ENCODE data around the gene TCOF1.

The TCOF1 gene

DNA sequence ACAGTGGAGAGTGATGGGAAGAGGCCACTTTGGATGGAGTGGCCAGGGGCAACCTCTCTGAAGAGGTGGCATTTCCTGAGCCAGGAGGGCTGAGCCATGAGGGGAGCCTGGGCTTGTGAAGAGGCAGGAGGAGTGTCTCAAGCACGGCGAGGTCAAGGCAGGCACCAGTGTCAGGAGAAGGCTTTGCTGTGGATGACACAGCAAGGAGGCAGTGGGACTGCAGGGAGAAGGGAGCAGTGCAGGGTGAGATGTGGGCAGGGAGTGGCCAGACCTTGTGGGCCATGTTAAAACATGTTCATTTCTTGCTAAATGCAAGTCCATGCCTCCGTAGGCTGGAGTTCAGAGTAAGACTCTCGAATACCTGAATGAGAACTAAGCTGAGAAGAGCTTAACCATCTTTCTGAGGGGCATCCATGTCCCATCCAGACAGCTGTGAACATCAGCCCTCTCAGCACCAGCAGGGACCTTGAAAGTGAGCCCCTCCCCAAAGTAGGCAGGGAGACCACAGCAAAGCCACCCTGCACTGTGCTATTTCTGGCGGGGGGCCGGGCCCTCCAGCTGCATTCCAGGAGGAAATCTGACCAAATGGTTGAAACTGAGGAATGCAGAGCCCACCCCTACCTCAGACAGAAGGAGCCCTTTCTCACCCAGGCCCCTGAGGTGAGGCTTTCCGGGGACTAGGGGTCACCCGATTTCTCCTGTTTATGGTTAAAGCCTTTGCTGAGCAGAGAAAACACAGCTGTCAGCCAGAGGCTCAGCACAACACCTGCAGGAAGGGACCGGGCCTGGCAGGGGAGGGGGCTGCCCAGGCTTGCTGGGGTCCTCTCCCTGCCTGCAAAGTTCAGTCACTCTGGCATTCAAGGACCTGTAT, 38.6 kb upstream of the TCOF1 start:
- Histone ChIP-seq H3K27me3 (ENCODE audit: insufficient read depth, insufficient read length) (no peaks in the 10 kb centered on the region), H3K9me3 (ENCODE audit: insufficient read depth, low read length) (no peaks in the 10 kb centered on the region), H3K36me3 (ENCODE audit: insufficient read depth, insufficient read length, low read length) (no peaks in the 10 kb centered on the region), H3K4me1 (ENCODE audit: insufficient read depth, insufficient read length) (peaks cover 12% of the 10 kb centered on the region), H3K4me3 (ENCODE audit: insufficient read length, low read depth) (no peak overlapping the region), H3K9ac (ENCODE audit: insufficient read length, low read depth) (no peak overlapping the region)
- no peak for DNase-seq (ENCODE audit: low read depth, low spot score)
- TF ChIP-seq SUZ12 (IDR thresholded peaks at IDR 0.05; ENCODE audit: extremely low read depth, insufficient read depth, insufficient read length) = no peak
- no peak for TF ChIP-seq ZNF274 (IDR thresholded peaks at IDR 0.05; ENCODE audit: low read depth, low read length)
- TF ChIP-seq YY1 (IDR thresholded peaks at IDR 0.05; ENCODE audit: insufficient read depth, insufficient read length) = no peak

DNA sequence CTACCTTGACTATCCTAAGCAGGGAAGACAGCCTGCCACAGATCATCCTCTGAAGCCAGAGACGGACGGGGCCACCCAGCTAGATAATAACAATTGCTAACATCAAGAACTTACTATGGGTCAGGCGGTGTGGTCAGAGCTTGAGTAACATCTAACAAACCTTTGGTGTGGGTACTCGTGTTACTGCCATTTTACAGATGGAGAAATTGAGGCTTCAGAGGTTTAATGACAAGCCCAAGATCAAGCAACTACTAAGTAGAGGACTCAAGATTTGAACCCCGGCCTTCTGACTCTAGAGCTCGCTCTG, 38.1 kb upstream of the TCOF1 start:
- TF ChIP-seq YY1 (IDR thresholded peaks at IDR 0.05; ENCODE audit: insufficient read depth, insufficient read length) = no peak
- no peak for TF ChIP-seq SUZ12 (IDR thresholded peaks at IDR 0.05; ENCODE audit: extremely low read depth, insufficient read depth, insufficient read length)
- no peak for TF ChIP-seq ZNF274 (IDR thresholded peaks at IDR 0.05; ENCODE audit: low read depth, low read length)
- H3K4me1 ChIP-seq (ENCODE audit: insufficient read depth, insufficient read length) = peaks cover 12% of the 10 kb centered on the region
- DNase-seq (ENCODE audit: low read depth, low spot score) = no peak
- H3K36me3 ChIP-seq (ENCODE audit: insufficient read depth, insufficient read length, low read length) = no peaks in the 10 kb centered on the region
- H3K4me3 ChIP-seq (ENCODE audit: insufficient read length, low read depth) = no peak overlapping the region
- no peaks in the 10 kb centered on the region for H3K9me3 ChIP-seq (ENCODE audit: insufficient read depth, low read length)
- no peak overlapping the region for H3K9ac ChIP-seq (ENCODE audit: insufficient read length, low read depth)
- no peaks in the 10 kb centered on the region for H3K27me3 ChIP-seq (ENCODE audit: insufficient read depth, insufficient read length)

DNA sequence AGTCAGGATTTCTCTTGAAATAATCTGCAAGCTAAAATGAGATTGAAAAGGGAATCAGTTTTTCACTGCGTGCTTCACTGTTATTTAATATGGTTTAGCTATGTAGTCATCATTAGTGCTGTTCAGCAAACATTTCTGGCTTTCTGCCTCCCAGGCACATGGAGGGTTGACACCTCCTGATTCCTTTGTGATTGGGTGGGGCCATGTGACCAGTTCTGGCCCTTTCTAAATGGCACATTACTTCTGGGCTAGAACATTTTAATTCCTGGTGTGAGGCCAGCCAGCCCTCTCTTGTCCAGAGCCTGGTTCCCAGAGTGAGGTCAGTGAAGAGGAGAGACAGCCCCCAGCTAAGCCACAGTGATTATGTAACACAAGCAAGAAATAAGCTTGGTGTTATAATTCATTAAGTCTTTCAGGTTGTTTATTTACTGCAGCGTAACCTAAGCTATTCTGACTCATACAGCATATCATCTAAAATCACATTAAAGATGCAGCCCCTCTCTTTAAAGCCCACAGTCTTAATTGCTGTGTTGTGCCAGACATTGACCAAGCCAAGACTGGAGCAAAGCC, 37.4 kb upstream of the TCOF1 start:
- Histone ChIP-seq H3K36me3 (ENCODE audit: insufficient read depth, insufficient read length, low read length) (no peaks in the 10 kb centered on the region), H3K27me3 (ENCODE audit: insufficient read depth, insufficient read length) (no peaks in the 10 kb centered on the region), H3K4me3 (ENCODE audit: insufficient read length, low read depth) (no peak overlapping the region), H3K4me1 (ENCODE audit: insufficient read depth, insufficient read length) (peaks cover 12% of the 10 kb centered on the region), H3K9me3 (ENCODE audit: insufficient read depth, low read length) (no peaks in the 10 kb centered on the region), H3K9ac (ENCODE audit: insufficient read length, low read depth) (no peak overlapping the region)
- no peak for TF ChIP-seq SUZ12 (IDR thresholded peaks at IDR 0.05; ENCODE audit: extremely low read depth, insufficient read depth, insufficient read length)
- no peak for TF ChIP-seq ZNF274 (IDR thresholded peaks at IDR 0.05; ENCODE audit: low read depth, low read length)
- no peak for TF ChIP-seq YY1 (IDR thresholded peaks at IDR 0.05; ENCODE audit: insufficient read depth, insufficient read length)
- DNase-seq (ENCODE audit: low read depth, low spot score) = no peak

DNA sequence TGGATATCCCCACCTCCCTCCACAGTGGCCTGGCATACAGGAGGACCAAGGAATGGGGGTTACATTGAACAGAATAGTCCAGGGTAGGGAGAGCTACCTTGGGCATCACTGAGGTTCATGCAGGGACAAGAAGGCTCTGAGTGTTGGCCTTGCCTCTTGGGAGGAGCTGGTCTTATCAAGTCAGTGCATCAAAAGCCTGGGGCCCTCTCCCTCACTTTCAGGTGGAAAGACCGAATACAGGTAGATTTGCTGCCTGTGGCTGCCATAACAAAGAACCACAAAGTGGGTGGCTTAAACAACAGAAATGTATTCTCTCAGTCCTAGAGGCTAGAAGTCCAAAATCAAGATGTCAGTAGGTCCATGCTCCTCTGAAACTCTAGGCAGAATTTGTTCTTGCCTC, 36.3 kb upstream of the TCOF1 start:
- no peak for TF ChIP-seq SUZ12 (IDR thresholded peaks at IDR 0.05; ENCODE audit: extremely low read depth, insufficient read depth, insufficient read length)
- TF ChIP-seq YY1 (IDR thresholded peaks at IDR 0.05; ENCODE audit: insufficient read depth, insufficient read length) = no peak
- Histone ChIP-seq H3K27me3 (ENCODE audit: insufficient read depth, insufficient read length) (no peaks in the 10 kb centered on the region), H3K4me1 (ENCODE audit: insufficient read depth, insufficient read length) (peaks cover 12% of the 10 kb centered on the region), H3K9me3 (ENCODE audit: insufficient read depth, low read length) (no peaks in the 10 kb centered on the region), H3K9ac (ENCODE audit: insufficient read length, low read depth) (no peak overlapping the region), H3K4me3 (ENCODE audit: insufficient read length, low read depth) (no peak overlapping the region), H3K36me3 (ENCODE audit: insufficient read depth, insufficient read length, low read length) (no peaks in the 10 kb centered on the region)
- no peak for DNase-seq (ENCODE audit: low read depth, low spot score)

DNA sequence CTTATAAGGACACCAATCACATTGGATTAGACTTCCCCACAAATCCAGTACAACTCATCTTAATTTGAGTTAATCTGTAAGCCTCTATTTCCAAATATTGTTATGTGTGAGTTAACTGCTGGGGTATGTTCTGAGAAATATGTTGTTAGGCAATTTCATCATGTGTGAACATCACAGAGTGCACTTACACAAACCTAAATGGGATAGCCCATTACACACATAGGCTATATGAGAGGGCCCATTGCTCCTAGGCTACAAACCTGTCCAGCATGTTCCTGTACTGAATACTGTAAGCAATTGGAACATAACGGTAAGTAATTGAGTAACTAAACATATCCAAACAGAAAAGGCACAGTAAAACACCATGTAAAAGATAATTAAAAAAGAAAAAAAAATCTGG, 35.7 kb upstream of the TCOF1 start:
- no peak for TF ChIP-seq SUZ12 (IDR thresholded peaks at IDR 0.05; ENCODE audit: extremely low read depth, insufficient read depth, insufficient read length)
- TF ChIP-seq ZNF274 (IDR thresholded peaks at IDR 0.05; ENCODE audit: low read depth, low read length) = no peak
- TF ChIP-seq YY1 (IDR thresholded peaks at IDR 0.05; ENCODE audit: insufficient read depth, insufficient read length) = no peak
- Histone ChIP-seq H3K9ac (ENCODE audit: insufficient read length, low read depth) (no peak overlapping the region), H3K36me3 (ENCODE audit: insufficient read depth, insufficient read length, low read length) (no peaks in the 10 kb centered on the region), H3K4me3 (ENCODE audit: insufficient read length, low read depth) (no peak overlapping the region), H3K27me3 (ENCODE audit: insufficient read depth, insufficient read length) (no peaks in the 10 kb centered on the region), H3K9me3 (ENCODE audit: insufficient read depth, low read length) (no peaks in the 10 kb centered on the region), H3K4me1 (ENCODE audit: insufficient read depth, insufficient read length) (peaks cover 15% of the 10 kb centered on the region)
- DNase-seq (ENCODE audit: low read depth, low spot score) = no peak

DNA sequence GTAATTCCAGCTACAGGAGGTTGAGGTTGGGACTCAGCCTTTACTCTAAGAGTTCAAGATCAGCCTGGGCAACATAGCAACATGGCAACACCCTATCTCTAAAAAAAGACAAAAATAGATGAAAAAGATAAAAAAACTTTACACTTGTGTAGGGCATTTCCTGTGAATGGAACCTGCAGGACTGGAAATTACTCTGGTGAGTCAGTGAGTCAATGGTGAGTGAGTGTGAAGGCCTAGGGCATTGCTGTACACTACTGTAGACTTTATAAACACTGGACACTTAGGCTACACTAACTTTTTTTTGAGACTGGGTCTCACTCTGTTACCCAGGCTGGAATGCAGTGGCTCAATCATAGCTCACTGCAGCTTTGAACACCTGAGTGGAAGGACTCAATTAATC, 35.3 kb upstream of the TCOF1 start:
- DNase-seq (ENCODE audit: low read depth, low spot score) = no peak
- TF ChIP-seq YY1 (IDR thresholded peaks at IDR 0.05; ENCODE audit: insufficient read depth, insufficient read length) (no peak), SUZ12 (IDR thresholded peaks at IDR 0.05; ENCODE audit: extremely low read depth, insufficient read depth, insufficient read length) (no peak)
- Histone ChIP-seq H3K4me1 (ENCODE audit: insufficient read depth, insufficient read length) (peaks cover 16% of the 10 kb centered on the region), H3K9me3 (ENCODE audit: insufficient read depth, low read length) (no peaks in the 10 kb centered on the region), H3K4me3 (ENCODE audit: insufficient read length, low read depth) (no peak overlapping the region), H3K9ac (ENCODE audit: insufficient read length, low read depth) (no peak overlapping the region), H3K27me3 (ENCODE audit: insufficient read depth, insufficient read length) (no peaks in the 10 kb centered on the region), H3K36me3 (ENCODE audit: insufficient read depth, insufficient read length, low read length) (no peaks in the 10 kb centered on the region)

DNA sequence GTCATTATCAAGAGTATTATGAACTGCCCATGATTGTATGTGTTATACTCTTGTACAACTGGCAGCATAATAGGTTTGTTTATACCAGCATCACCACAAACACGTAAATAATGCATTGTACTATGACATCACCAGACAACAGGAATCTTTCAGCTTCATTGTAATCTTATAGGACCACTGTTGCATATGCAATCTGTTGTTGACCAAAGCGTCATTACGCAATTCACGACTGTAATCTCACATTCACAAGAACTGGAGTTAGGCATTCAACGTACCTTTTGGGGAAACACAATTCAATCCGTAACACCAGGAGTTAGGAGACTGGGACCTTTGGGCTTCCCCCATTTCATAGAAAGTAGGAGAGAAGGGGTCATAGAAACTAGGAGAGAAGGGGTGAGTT, 34.4 kb upstream of the TCOF1 start:
- Histone ChIP-seq H3K27me3 (ENCODE audit: insufficient read depth, insufficient read length) (no peaks in the 10 kb centered on the region), H3K4me1 (ENCODE audit: insufficient read depth, insufficient read length) (peaks cover 17% of the 10 kb centered on the region), H3K9me3 (ENCODE audit: insufficient read depth, low read length) (no peaks in the 10 kb centered on the region), H3K4me3 (ENCODE audit: insufficient read length, low read depth) (no peak overlapping the region), H3K9ac (ENCODE audit: insufficient read length, low read depth) (no peak overlapping the region), H3K36me3 (ENCODE audit: insufficient read depth, insufficient read length, low read length) (no peaks in the 10 kb centered on the region)
- no peak for TF ChIP-seq SUZ12 (IDR thresholded peaks at IDR 0.05; ENCODE audit: extremely low read depth, insufficient read depth, insufficient read length)
- no peak for TF ChIP-seq ZNF274 (IDR thresholded peaks at IDR 0.05; ENCODE audit: low read depth, low read length)
- TF ChIP-seq YY1 (IDR thresholded peaks at IDR 0.05; ENCODE audit: insufficient read depth, insufficient read length) = no peak
- no peak for DNase-seq (ENCODE audit: low read depth, low spot score)
